ENCODE results near the gene EFCAB14. TPM values are rescaled to one million over a fixed set of nuclear protein-coding genes. Genes with fewer than 3 reads are reported as not detected.
"Not testable (repeated sequence)": the region's sequence is repeated elsewhere in the genome, so short reads cannot be mapped to it uniquely, and the experiment has no call there.

The EFCAB14 gene
- 65.3 and 98.7 TPM in 2 replicates for total RNA-seq (2014; rRNA removed; shearing (Covaris generic))

- peak within 1 kb of the TSS; percentile 71 for H3K27ac ChIP-seq
- H3K36me3 ChIP-seq, result peaks cover 41% of the 10 kb centered on the region
- H3K4me1 ChIP-seq (replicated peaks), result peaks cover 19% of the 10 kb centered on the region
- no peaks in the 10 kb centered on the region for H3K27me3 ChIP-seq (replicated peaks)
- H3K9me3 ChIP-seq (replicated peaks), result no peaks in the 10 kb centered on the region
- H3K4me3 ChIP-seq, result peak within 1 kb of the TSS; percentile 97
- DNase-seq (ENCODE audit: low read depth in 1 of 2, low spot score in 2 of 2), result peak; percentile 91 to 95
Measured at GRCh38 chr1:46718727-46719622, at the start of gene EFCAB14. TSS of gene EFCAB14 (minus strand) at chr1:46719114. CDS start at chr1:46718087, 1,027 bp downstream.

GRCh38 chr1:46768445-46768844 lies 49.5 kb upstream of the EFCAB14 start:
- Histone ChIP-seq H3K4me1 (replicated peaks) (no peaks in the 10 kb centered on the region), H3K9me3 (replicated peaks) (peaks cover 5% of the 10 kb centered on the region), H3K27me3 (replicated peaks) (no peaks in the 10 kb centered on the region), H3K36me3 (no peaks in the 10 kb centered on the region), H3K4me3 (no peak overlapping the region), H3K27ac (no peak overlapping the region)
- DNase-seq (ENCODE audit: low read depth in 1 of 2, low spot score in 2 of 2), result no peak

GRCh38 chr1:46767649-46768282 lies 48.9 kb upstream of the EFCAB14 start:
- Histone ChIP-seq H3K36me3 (no peaks in the 10 kb centered on the region), H3K27me3 (replicated peaks) (no peaks in the 10 kb centered on the region), H3K27ac (no peak overlapping the region), H3K4me1 (replicated peaks) (no peaks in the 10 kb centered on the region), H3K9me3 (replicated peaks) (peaks cover 5% of the 10 kb centered on the region), H3K4me3 (no peak overlapping the region)
- no peak for DNase-seq (ENCODE audit: low read depth in 1 of 2, low spot score in 2 of 2)

GRCh38 chr1:46764402-46764801 lies 45.5 kb upstream of the EFCAB14 start:
- Histone ChIP-seq H3K4me1 (replicated peaks) (no peaks in the 10 kb centered on the region), H3K4me3 (no peak overlapping the region), H3K27me3 (replicated peaks) (no peaks in the 10 kb centered on the region), H3K36me3 (no peaks in the 10 kb centered on the region), H3K27ac (no peak overlapping the region), H3K9me3 (replicated peaks) (no peaks in the 10 kb centered on the region; the same call in 1 of the 2 replicates)
- DNase-seq (ENCODE audit: low read depth in 1 of 2, low spot score in 2 of 2), result no peak

GRCh38 chr1:46761740-46762139 lies 42.8 kb upstream of the EFCAB14 start:
- Histone ChIP-seq H3K27ac (no peak overlapping the region), H3K4me3 (no peak overlapping the region), H3K4me1 (replicated peaks) (no peaks in the 10 kb centered on the region), H3K27me3 (replicated peaks) (no peaks in the 10 kb centered on the region; the same call in 1 of the 2 replicates), H3K9me3 (replicated peaks) (no peaks in the 10 kb centered on the region), H3K36me3 (no peaks in the 10 kb centered on the region)
- no peak for DNase-seq (ENCODE audit: low read depth in 1 of 2, low spot score in 2 of 2)

GRCh38 chr1:46760558-46761166 lies 41.7 kb upstream of the EFCAB14 start:
- no peak overlapping the region for H3K4me3 ChIP-seq
- H3K36me3 ChIP-seq, result no peaks in the 10 kb centered on the region

GRCh38 chr1:46757956-46758528 lies 39.1 kb upstream of the EFCAB14 start:
- H3K9me3 ChIP-seq (replicated peaks), result no peaks in the 10 kb centered on the region
- no peak overlapping the region for H3K27ac ChIP-seq
- no peaks in the 10 kb centered on the region; the same call in 1 of the 2 replicates for H3K27me3 ChIP-seq (replicated peaks)
- H3K4me1 ChIP-seq (replicated peaks), result no peaks in the 10 kb centered on the region
- no peak overlapping the region for H3K4me3 ChIP-seq
- no peaks in the 10 kb centered on the region for H3K36me3 ChIP-seq
- no peak for DNase-seq (ENCODE audit: low read depth in 1 of 2, low spot score in 2 of 2)

More at GRCh38 chr1:46760558-46761166, 41.7 kb upstream of the EFCAB14 start:
- Histone ChIP-seq H3K27ac (no peak overlapping the region), H3K4me1 (replicated peaks) (no peaks in the 10 kb centered on the region), H3K9me3 (replicated peaks) (no peaks in the 10 kb centered on the region), H3K27me3 (replicated peaks) (no peaks in the 10 kb centered on the region; the same call in 1 of the 2 replicates)
- no peak for DNase-seq (ENCODE audit: low read depth in 1 of 2, low spot score in 2 of 2)

GRCh38 chr1:46757247-46757955 lies 38.5 kb upstream of the EFCAB14 start:
- Histone ChIP-seq H3K9me3 (replicated peaks) (no peaks in the 10 kb centered on the region), H3K27me3 (replicated peaks) (no peaks in the 10 kb centered on the region; the same call in 1 of the 2 replicates)
- no peak for DNase-seq (ENCODE audit: low read depth in 1 of 2, low spot score in 2 of 2)

GRCh38 chr1:46755121-46755520 lies 36.2 kb upstream of the EFCAB14 start:
- peaks cover under 1% of the 10 kb centered on the region; the same call in 1 of the 2 replicates for H3K27me3 ChIP-seq (replicated peaks)
- no peaks in the 10 kb centered on the region for H3K36me3 ChIP-seq
- H3K9me3 ChIP-seq (replicated peaks), result no peaks in the 10 kb centered on the region
- no peak for DNase-seq (ENCODE audit: low read depth in 1 of 2, low spot score in 2 of 2)
- H3K27ac ChIP-seq, result no peak overlapping the region
- no peaks in the 10 kb centered on the region for H3K4me1 ChIP-seq (replicated peaks)
- H3K4me3 ChIP-seq, result no peak overlapping the region

More at GRCh38 chr1:46757247-46757955, 38.5 kb upstream of the EFCAB14 start:
- H3K4me3 ChIP-seq, result no peak overlapping the region
- H3K4me1 ChIP-seq (replicated peaks), result no peaks in the 10 kb centered on the region
- no peaks in the 10 kb centered on the region for H3K36me3 ChIP-seq
- H3K27ac ChIP-seq, result no peak overlapping the region

GRCh38 chr1:46754707-46755106 lies 35.8 kb upstream of the EFCAB14 start:
- H3K4me1 ChIP-seq (replicated peaks); H3K27me3 ChIP-seq (replicated peaks); H3K27ac ChIP-seq; H3K9me3 ChIP-seq (replicated peaks); DNase-seq (ENCODE audit: low read depth in 1 of 2, low spot score in 2 of 2); H3K36me3 ChIP-seq; H3K4me3 ChIP-seq: not testable (repeated sequence)

- no peak for DNase-seq (ENCODE audit: low read depth in 1 of 2, low spot score in 2 of 2)
- H3K4me3 ChIP-seq, result no peak overlapping the region
- no peaks in the 10 kb centered on the region for H3K36me3 ChIP-seq
- no peaks in the 10 kb centered on the region for H3K9me3 ChIP-seq (replicated peaks)
- no peak overlapping the region for H3K27ac ChIP-seq
- H3K4me1 ChIP-seq (replicated peaks), result no peaks in the 10 kb centered on the region
- peaks cover 5% of the 10 kb centered on the region; the same call in 1 of the 2 replicates for H3K27me3 ChIP-seq (replicated peaks)
Measured at GRCh38 chr1:46753985-46754384, 35.1 kb upstream of the EFCAB14 start.

GRCh38 chr1:46749921-46750404 lies 31.0 kb upstream of the EFCAB14 start:
- Histone ChIP-seq H3K27me3 (replicated peaks) (peaks cover 5% of the 10 kb centered on the region; the same call in 1 of the 2 replicates), H3K27ac (no peak overlapping the region), H3K4me1 (replicated peaks) (no peaks in the 10 kb centered on the region), H3K36me3 (no peaks in the 10 kb centered on the region), H3K9me3 (replicated peaks) (no peaks in the 10 kb centered on the region), H3K4me3 (no peak overlapping the region)
- no peak for DNase-seq (ENCODE audit: low read depth in 1 of 2, low spot score in 2 of 2)

- DNase-seq (ENCODE audit: low read depth in 1 of 2, low spot score in 2 of 2), result no peak
- no peaks in the 10 kb centered on the region for H3K36me3 ChIP-seq
- H3K27ac ChIP-seq, result no peak overlapping the region
- H3K9me3 ChIP-seq (replicated peaks), result no peaks in the 10 kb centered on the region
- H3K4me3 ChIP-seq, result no peak overlapping the region
- H3K27me3 ChIP-seq (replicated peaks), result peaks cover 5% of the 10 kb centered on the region; the same call in 1 of the 2 replicates
- H3K4me1 ChIP-seq (replicated peaks), result no peaks in the 10 kb centered on the region
Measured at GRCh38 chr1:46749404-46749803, 30.5 kb upstream of the EFCAB14 start.

All from SJSA1 (cell line).